CD14-positive monocyte (primary cell): ENCODE results near the gene PAFAH1B1. TPM values are rescaled to one million over a fixed set of nuclear protein-coding genes. Genes with fewer than 3 reads are reported as not detected.
"Not testable (repeated sequence)": the region's sequence is repeated elsewhere in the genome, so short reads cannot be mapped to it uniquely, and the experiment has no call there.

Experiments used
- DNase-seq, 3 donors: peaks; one replicate each; pipeline ENCODE4 v3.0.0-alpha.2; 2011 to 2022
- H2AFZ ChIP-seq: 2 replicates; pipeline ENCODE4 v1.6.0; 2012; ENCODE audit warnings: mild to moderate bottlenecking, low read depth, low read length, inconsistent platforms; ENCODE audit not compliant: insufficient read depth, poor library complexity, severe bottlenecking
- H3K27ac ChIP-seq, 2 donors: 1 replicate in 1 of 2; 2 replicates in 1 of 2; pipeline ENCODE4 v1.5.1; 2012 to 2013; ENCODE audit warnings: low read length in 2 of 2, control low read depth in 1 of 2, inconsistent platforms in 1 of 2, low read depth in 1 of 2, mild to moderate bottlenecking in 1 of 2
- H3K27me3 ChIP-seq, 2 donors: one replicate each; pipeline versions ENCODE4 v1.6.0 to v1.6.1; 2011 to 2013; ENCODE audit warnings: low read length in 2 of 2; ENCODE audit not compliant: control insufficient read depth in 2 of 2, insufficient read depth in 2 of 2
- H3K36me3 ChIP-seq, 2 donors: replicated peaks in 1 of 2; 1 replicate in 1 of 2; 2 replicates in 1 of 2; pipeline versions ENCODE4 v1.5.1 to v1.6.1; 2012 to 2013; ENCODE audit warnings: low read length in 2 of 2, control low read depth in 1 of 2, inconsistent platforms in 1 of 2, mild to moderate bottlenecking in 1 of 2; ENCODE audit not compliant: insufficient read depth in 2 of 2, control insufficient read depth in 1 of 2
- H3K4me1 ChIP-seq, 2 donors: 1 replicate in 1 of 2; 2 replicates in 1 of 2; pipeline versions ENCODE4 v1.5.1 to v1.6.1; 2012 to 2013; ENCODE audit warnings: low read length in 2 of 2, control low read depth in 1 of 2, inconsistent platforms in 1 of 2, mild to moderate bottlenecking in 1 of 2, moderate library complexity in 1 of 2; ENCODE audit not compliant: insufficient read depth in 2 of 2, control insufficient read depth in 1 of 2
- H3K4me2 ChIP-seq: replicated peaks from 2 replicates; pipeline ENCODE3; 2012; ENCODE audit warnings: low read length, moderate library complexity, mild to moderate bottlenecking; ENCODE audit not compliant: poor library complexity, severe bottlenecking; ENCODE audit errors: extremely low read depth
- H3K4me3 ChIP-seq, 3 experiments: fragments of 200-600 bp in 1 of 3; sonication (generic) in 1 of 3; replicated peaks in 1 of 3; 1 replicate in 2 of 3; 2 replicates in 1 of 3; pipeline ENCODE4 v1.5.1; 2011 to 2013; ENCODE audit warnings: low read length in 3 of 3, mild to moderate bottlenecking in 3 of 3, control low read depth in 2 of 3, low read depth in 2 of 3, inconsistent platforms in 1 of 3, moderate library complexity in 1 of 3
- H3K79me2 ChIP-seq: 2 replicates; pipeline ENCODE4 v1.6.0; 2012; ENCODE audit warnings: mild to moderate bottlenecking, control low read depth, inconsistent platforms, low read length, moderate library complexity; ENCODE audit not compliant: insufficient read depth
- H3K9ac ChIP-seq: 2 replicates; pipeline ENCODE4 v1.6.0; 2017; ENCODE audit warnings: low read length, mild to moderate bottlenecking; ENCODE audit not compliant: insufficient read depth, poor library complexity, severe bottlenecking
- H3K9me3 ChIP-seq, 2 donors: replicated peaks in 1 of 2; 1 replicate in 1 of 2; 2 replicates in 1 of 2; pipeline versions ENCODE4 v1.5.1 to v1.6.1; 2012 to 2013; ENCODE audit warnings: low read length in 2 of 2, control low read depth in 1 of 2; ENCODE audit not compliant: control insufficient read depth in 1 of 2, insufficient read depth in 1 of 2
- H4K20me1 ChIP-seq: 2 replicates; pipeline ENCODE4 v1.6.0; 2012; ENCODE audit warnings: mild to moderate bottlenecking, low read length, control low read depth, moderate library complexity; ENCODE audit not compliant: insufficient read depth
- H3K27ac Mint-ChIP-seq, 7 donors: one replicate each; pipeline ENCODE4 v1.8.0; 2020; ENCODE audit warnings: mild to moderate bottlenecking in 7 of 7, mixed read lengths in 7 of 7, moderate library complexity in 6 of 7, inconsistent platforms in 2 of 7
- H3K27me3 Mint-ChIP-seq, 3 donors: one replicate each; pipeline ENCODE4 v1.8.0; 2021 to 2022; ENCODE audit warnings: low read depth in 3 of 3, mild to moderate bottlenecking in 3 of 3, mixed read lengths in 3 of 3, moderate library complexity in 3 of 3, inconsistent platforms in 1 of 3
- H3K36me3 Mint-ChIP-seq, 2 donors: one replicate each; pipeline ENCODE4 v1.8.0; 2020; ENCODE audit warnings: mixed read lengths in 2 of 2, inconsistent platforms in 1 of 2, mild to moderate bottlenecking in 1 of 2
- H3K4me1 Mint-ChIP-seq: one replicate; pipeline ENCODE4 v1.8.0; 2020; ENCODE audit warnings: mild to moderate bottlenecking, mixed read lengths
- H3K4me3 Mint-ChIP-seq, 2 donors: one replicate each; pipeline ENCODE4 v1.8.0; 2020; ENCODE audit warnings: mild to moderate bottlenecking in 2 of 2, mixed read lengths in 2 of 2, moderate library complexity in 1 of 2
- H3K9me3 Mint-ChIP-seq, 7 donors: one replicate each; pipeline ENCODE4 v1.8.0; 2020 to 2022; ENCODE audit warnings: mixed read lengths in 7 of 7, mild to moderate bottlenecking in 6 of 7, moderate library complexity in 6 of 7, inconsistent platforms in 2 of 7
- WGBS: methylation state at CpG from one replicate; pipeline ENCODE4 v1.1.5; 2013; ENCODE audit warnings: missing lambda C conversion rate; ENCODE audit not compliant: insufficient coverage; 5-methylcytosine and 5-hydroxymethylcytosine counted together
- intact Hi-C, 2 donors: fragments of 100-400 bp; cut with micrococcal nuclease; formaldehyde crosslinking; loops; one replicate each; pipeline versions ENCODE4 v1.15.0 to v1.15.1; 2023
- polyA plus RNA-seq, 3 donors: library from polyadenylated mRNA; depleted of rRNA in 1 of 3; unstranded in 2 of 3; stranded (reverse) in 1 of 3; fragments of 300-500 nt in 2 of 3; fragments of >200 nt in 1 of 3; fragmentation: Illumina TruSeq in 2 of 3; gene quantifications; 1 replicate in 2 of 3; 2 replicates in 1 of 3; pipeline ENCODE4 v1.2.3, GENCODE V29; 2012 to 2021
- TF ChIP-seq, protein P1 (sequence below): fragments of 200-600 bp; IDR thresholded peaks from one replicate; pipeline ENCODE4 v1.8.0; 2022; ENCODE audit warnings: antibody characterized with exemption, mild to moderate bottlenecking

PAFAH1B1 gene
- polyA plus RNA-seq, 3 donors, result 9.1 to 51.8 (median 17.1) TPM

DNA sequence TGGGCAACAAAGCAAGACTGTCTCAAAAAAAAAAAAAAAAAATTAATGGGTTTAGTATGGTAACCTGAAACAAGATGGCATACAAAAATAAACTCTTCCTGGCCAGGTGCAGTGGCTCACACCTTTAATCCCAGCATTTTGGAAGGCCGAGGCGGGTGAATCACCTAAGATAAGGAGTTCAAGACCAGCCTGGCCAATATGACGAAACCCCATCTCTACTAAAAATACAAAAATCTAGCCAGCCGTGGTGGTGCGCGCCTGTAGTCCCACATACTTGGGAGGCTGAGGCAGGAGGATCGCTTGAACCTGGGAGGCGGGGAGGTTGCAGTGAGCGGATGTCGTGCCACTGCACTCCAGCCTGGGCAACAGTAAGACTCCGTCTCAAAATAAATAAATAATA is 55.7 kb downstream of the PAFAH1B1 start:
- Mint-ChIP-seq H3K4me1 (peaks cover 3% of the 10 kb centered on the region), H3K27ac (peak overlapping the region in 1 of 7 donors; percentile 87), H3K27me3 (peaks cover 0 to 1% (median 0%) of the 10 kb centered on the region in 3 donors), H3K4me3 (no peak overlapping the region), H3K36me3 (peaks cover 33 to 55% of the 10 kb centered on the region in 2 donors), H3K9me3 (peaks cover 0 to 2% (median 0%) of the 10 kb centered on the region in 7 donors)
- Histone ChIP-seq H4K20me1 (peaks cover 80% of the 10 kb centered on the region), H3K79me2 (peaks cover 77% of the 10 kb centered on the region), H3K9me3 (no peaks in the 10 kb centered on the region), H2AFZ (no peak overlapping the region), H3K9ac (no peak overlapping the region), H3K4me1 (no peaks in the 10 kb centered on the region), H3K4me2 (no peak overlapping the region), H3K36me3 (peaks cover 4 to 40% of the 10 kb centered on the region in 2 donors), H3K27me3 (no peaks in the 10 kb centered on the region), H3K27ac (no peak overlapping the region), H3K4me3 (no peak overlapping the region)
- TF ChIP-seq, protein P1, sequence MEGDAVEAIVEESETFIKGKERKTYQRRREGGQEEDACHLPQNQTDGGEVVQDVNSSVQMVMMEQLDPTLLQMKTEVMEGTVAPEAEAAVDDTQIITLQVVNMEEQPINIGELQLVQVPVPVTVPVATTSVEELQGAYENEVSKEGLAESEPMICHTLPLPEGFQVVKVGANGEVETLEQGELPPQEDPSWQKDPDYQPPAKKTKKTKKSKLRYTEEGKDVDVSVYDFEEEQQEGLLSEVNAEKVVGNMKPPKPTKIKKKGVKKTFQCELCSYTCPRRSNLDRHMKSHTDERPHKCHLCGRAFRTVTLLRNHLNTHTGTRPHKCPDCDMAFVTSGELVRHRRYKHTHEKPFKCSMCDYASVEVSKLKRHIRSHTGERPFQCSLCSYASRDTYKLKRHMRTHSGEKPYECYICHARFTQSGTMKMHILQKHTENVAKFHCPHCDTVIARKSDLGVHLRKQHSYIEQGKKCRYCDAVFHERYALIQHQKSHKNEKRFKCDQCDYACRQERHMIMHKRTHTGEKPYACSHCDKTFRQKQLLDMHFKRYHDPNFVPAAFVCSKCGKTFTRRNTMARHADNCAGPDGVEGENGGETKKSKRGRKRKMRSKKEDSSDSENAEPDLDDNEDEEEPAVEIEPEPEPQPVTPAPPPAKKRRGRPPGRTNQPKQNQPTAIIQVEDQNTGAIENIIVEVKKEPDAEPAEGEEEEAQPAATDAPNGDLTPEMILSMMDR, result no peak
- intact Hi-C loops, result no loop called here
- no peak for DNase-seq
- 100% methylated on average over 2 of the region's 11 CpGs for WGBS

DNA sequence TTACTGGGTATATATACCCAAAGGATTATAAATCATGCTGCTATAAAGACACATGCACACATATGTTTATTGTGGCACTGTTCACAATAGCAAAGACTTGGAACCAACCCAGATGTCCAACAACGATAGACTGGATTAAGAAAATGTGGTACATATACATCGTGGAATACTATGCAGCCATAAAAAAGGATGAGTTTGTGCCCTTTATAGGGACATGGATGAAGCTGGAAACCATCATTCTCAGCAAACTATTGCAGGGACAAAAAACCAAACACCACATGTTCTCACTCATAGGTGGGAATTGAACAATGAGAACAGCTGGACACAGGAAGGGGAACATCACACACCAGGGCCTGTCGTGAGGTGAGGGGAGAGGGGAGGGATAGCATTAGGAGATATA is 59.5 kb downstream of the PAFAH1B1 start:
- H3K4me1 Mint-ChIP-seq, result peaks cover 18% of the 10 kb centered on the region
- peaks cover 91% of the 10 kb centered on the region for H4K20me1 ChIP-seq
- H3K9ac ChIP-seq, H3K4me3 ChIP-seq, H3K27ac ChIP-seq, H3K9me3 ChIP-seq, H3K27me3 ChIP-seq, H3K4me1 ChIP-seq, H2AFZ ChIP-seq, H3K27me3 Mint-ChIP-seq, intact Hi-C loops, DNase-seq, H3K4me2 ChIP-seq, H3K4me3 Mint-ChIP-seq, H3K9me3 Mint-ChIP-seq, H3K27ac Mint-ChIP-seq: not testable (repeated sequence)
- peaks cover 89% of the 10 kb centered on the region for H3K79me2 ChIP-seq
- WGBS, result no CpG with 5 or more reads among the region's 3 CpGs
- peaks cover 24 to 53% of the 10 kb centered on the region in 2 donors for H3K36me3 Mint-ChIP-seq
- peaks cover 0 to 24% of the 10 kb centered on the region in 2 donors for H3K36me3 ChIP-seq
